ENCODE results near the gene AVPR2.

- TF ChIP-seq CTCF (IDR thresholded peaks at IDR 0.05; ENCODE audit: low read length) (no peak), EZH2 (optimal IDR thresholded peaks at IDR 0.05; ENCODE audit: low read depth, low read length) (no peak), EZH2phosphoT487 (IDR thresholded peaks at IDR 0.05; ENCODE audit: low read length) (no peak)
These were observed 34.8 kb upstream of the AVPR2 start for GRCh38 chrX:153869473-153870287.
